GM12801 (cell line): ENCODE results near the gene DNPEP.

Experiments
- CTCF ChIP-seq: IDR thresholded peaks from one replicate; pipeline ENCODE4 v1.5.1; 2011; ENCODE audit warnings: control low read depth; ENCODE audit not compliant: insufficient read length; ENCODE audit errors: extremely low read depth

Gene DNPEP

GRCh38 chr2:219403861-219404260 lies 16.1 kb upstream of the DNPEP start:
- TF ChIP-seq CTCF, result no peak

DNA sequence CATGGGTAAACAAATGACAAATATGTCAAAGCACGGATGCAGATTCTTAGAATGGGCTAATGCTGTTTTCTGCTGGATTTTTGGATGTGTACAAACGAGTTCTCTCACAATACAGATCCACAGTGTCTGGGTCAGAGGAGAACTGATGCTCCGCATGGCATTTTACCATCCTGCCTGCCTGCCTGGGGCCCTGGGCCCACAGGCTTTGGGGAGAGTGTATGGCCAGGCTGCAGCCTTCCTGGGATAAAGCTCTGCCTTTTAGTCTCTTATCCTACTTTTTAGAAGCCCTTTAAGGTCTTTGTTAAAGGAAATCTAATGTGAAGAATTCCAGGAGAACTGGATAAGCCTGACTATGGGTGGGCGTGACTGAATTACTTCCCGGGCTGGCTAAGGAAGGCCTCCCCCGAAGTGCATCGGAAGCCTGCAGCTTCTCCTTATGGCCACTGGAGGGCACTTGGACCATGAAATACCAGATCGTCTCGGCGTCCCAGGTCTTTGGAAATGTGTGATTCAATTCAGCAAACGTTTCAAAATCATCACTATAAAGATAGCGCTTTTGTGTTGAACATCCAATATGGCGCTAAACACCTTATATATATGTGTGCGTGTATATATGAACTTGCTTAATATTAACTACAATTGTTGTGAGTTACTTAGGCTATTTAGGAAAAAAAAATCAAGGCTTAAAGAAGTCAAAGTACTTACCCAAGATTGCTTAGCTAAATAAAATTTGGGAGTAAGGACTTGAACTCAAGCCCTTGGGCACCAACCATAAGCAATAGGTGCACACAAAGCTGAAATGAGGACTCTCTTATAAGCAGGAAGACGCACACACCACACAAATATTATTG lies 15.2 kb upstream of the DNPEP start:
- TF ChIP-seq CTCF, result no peak

DNA sequence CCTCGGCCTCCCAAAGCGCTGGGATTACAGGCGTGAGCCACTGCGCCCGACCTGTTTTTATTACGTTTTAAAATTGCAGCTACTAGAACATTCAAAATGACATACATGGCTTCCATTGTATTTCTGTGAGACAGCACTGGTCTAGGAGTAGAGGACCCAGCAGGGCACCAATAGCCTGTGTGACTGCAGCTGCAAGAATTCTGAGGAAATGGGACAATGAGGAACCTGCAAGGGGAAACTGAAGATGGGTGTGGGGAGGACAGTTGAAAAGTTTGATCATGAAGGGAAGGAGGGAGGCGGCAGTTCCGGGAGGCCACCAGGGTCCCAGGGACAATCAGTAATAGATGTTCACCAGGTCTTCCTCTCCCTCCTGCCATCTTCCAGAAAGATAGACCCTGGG lies 13.9 kb upstream of the DNPEP start:
- no peak for TF ChIP-seq CTCF

- no peak for TF ChIP-seq CTCF
Measured at GRCh38 chr2:219400562-219400961, 12.8 kb upstream of the DNPEP start.

- no peak for TF ChIP-seq CTCF
Measured at GRCh38 chr2:219399716-219400478, 12.2 kb upstream of the DNPEP start.

DNA sequence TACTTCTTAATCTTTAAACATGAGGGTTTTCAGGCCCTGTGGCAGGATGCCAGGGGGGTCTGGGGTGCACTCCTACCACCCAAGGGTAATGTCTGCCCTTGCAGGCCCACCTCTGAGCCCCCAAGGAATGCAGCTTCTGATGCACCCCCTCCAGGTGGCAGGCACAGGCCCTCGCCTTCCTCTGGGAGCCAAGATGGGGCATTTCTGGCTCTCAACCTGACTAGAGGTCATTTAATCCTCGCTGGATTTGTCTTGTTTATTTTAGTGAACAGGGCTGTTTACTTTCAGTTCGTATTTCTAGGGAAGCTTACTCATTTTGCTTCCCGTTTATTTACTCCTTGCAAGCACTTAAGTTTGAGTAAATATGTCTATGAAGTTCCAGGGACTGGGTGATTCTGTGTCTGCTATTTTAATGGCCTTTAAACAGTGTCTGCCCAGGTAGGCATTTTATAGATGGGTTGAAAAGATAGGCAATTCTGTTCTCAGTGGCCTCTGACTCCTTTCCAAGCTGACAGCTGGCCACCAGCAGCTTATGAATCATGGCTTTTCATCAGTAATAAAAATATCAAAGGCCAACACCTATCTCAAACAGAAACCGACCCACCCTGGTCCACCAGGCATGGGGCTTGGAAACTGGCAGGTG lies 11.1 kb upstream of the DNPEP start:
- TF ChIP-seq CTCF, result no peak

GRCh38 chr2:219396863-219397457 lies 9.2 kb upstream of the DNPEP start:
- no peak for TF ChIP-seq CTCF
